Measurements from ENCODE around the gene GNAZ. TPM values are rescaled to one million over a fixed set of nuclear protein-coding genes. Genes with fewer than 3 reads are reported as not detected.

GNAZ gene
- total and polyA plus RNA-seq, 3 donors from 2014 or later = 13.7 to 20.2 (median 15.1) TPM

- H3K27me3 ChIP-seq = no peaks in the 10 kb centered on the region
- H3K36me3 ChIP-seq (ENCODE audit: low read depth, missing control alignments) = no peaks in the 10 kb centered on the region
- intact Hi-C loops (cut with DNase I; ENCODE audit: low total_unique reads) = no loop called here
- no peaks in the 10 kb centered on the region for H3K9me3 ChIP-seq
- H3K27ac ChIP-seq = no peak overlapping the region
- no peak for DNase-seq
- H3K4me3 ChIP-seq = no peak overlapping the region
- TF ChIP-seq, protein P1, sequence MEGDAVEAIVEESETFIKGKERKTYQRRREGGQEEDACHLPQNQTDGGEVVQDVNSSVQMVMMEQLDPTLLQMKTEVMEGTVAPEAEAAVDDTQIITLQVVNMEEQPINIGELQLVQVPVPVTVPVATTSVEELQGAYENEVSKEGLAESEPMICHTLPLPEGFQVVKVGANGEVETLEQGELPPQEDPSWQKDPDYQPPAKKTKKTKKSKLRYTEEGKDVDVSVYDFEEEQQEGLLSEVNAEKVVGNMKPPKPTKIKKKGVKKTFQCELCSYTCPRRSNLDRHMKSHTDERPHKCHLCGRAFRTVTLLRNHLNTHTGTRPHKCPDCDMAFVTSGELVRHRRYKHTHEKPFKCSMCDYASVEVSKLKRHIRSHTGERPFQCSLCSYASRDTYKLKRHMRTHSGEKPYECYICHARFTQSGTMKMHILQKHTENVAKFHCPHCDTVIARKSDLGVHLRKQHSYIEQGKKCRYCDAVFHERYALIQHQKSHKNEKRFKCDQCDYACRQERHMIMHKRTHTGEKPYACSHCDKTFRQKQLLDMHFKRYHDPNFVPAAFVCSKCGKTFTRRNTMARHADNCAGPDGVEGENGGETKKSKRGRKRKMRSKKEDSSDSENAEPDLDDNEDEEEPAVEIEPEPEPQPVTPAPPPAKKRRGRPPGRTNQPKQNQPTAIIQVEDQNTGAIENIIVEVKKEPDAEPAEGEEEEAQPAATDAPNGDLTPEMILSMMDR (IDR thresholded peaks at IDR 0.05) = no peak
- no peak for TF ChIP-seq POLR2A (IDR thresholded peaks at IDR 0.05)
- peaks cover 5% of the 10 kb centered on the region for H3K4me1 ChIP-seq
- WGBS, 2 donors = 92 to 93% methylated on average over 4 to 6 of the region's 6 CpGs
These were observed 80.4 kb downstream of the GNAZ start for GRCh38 chr22:23150762-23151161.

- intact Hi-C loops (cut with DNase I; ENCODE audit: low total_unique reads) = no loop called here
- no peak overlapping the region for H3K27ac ChIP-seq
- no peaks in the 10 kb centered on the region for H3K27me3 ChIP-seq
- WGBS, 2 donors = 88 to 92% methylated on average over 7 to 16 of the region's 16 CpGs
- no peaks in the 10 kb centered on the region for H3K4me1 ChIP-seq
- DNase-seq = no peak
- TF ChIP-seq POLR2A (IDR thresholded peaks at IDR 0.05) = no peak
- TF ChIP-seq, protein P1 (IDR thresholded peaks at IDR 0.05) = no peak
- H3K4me3 ChIP-seq = no peak overlapping the region
- no peaks in the 10 kb centered on the region for H3K36me3 ChIP-seq (ENCODE audit: low read depth, missing control alignments)
- H3K9me3 ChIP-seq = no peaks in the 10 kb centered on the region
These were observed 81.5 kb downstream of the GNAZ start for GRCh38 chr22:23151827-23152226.

DNA sequence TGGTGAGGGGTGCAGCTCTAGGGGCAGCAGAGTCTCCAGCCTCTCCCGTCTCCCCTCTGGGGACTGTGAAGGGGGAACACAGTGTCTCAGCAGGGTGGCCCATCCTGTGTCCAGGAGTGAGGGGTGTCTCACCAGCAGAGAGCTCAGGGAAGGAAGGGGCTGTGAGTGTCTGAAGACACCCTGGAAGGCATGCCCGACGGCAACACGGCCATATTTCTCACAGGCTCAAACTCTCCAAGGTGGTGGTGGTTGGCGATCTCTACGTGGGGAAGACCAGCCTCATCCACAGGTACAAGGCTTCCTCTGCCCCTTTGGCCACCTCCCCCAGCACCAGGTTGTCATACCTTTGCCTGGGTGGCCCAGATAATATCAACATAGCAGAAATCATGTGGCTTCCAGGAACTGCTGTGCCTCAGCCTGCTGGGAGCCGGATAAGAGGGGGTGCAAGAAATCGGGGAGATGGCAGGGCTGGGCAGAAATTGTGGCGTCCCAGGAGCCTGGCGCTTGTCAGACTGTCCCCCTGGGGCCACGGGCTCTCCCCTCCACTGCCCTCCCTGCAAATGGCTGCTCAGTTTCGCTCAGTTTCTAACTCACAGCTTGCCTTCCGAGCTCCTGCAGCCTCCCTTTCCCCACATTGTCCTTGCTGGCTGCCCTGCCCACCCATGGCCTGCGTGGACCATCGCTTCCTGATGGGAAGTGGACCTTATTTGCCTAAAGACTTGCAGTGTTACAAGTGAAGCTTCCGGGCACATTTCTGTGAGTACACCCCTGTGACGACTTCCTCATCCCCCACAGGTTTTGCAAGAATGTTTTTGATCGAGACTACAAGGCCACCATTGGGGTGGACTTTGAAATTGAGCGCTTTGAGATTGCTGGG is 82.2 kb downstream of the GNAZ start:
- intact Hi-C loops (cut with DNase I; ENCODE audit: low total_unique reads) = no loop called here
- WGBS, 2 donors = 80 to 86% methylated on average over 19 of the region's 19 CpGs
- no peak for TF ChIP-seq POLR2A (IDR thresholded peaks at IDR 0.05)
- TF ChIP-seq, protein P1 (IDR thresholded peaks at IDR 0.05) = no peak

DNA sequence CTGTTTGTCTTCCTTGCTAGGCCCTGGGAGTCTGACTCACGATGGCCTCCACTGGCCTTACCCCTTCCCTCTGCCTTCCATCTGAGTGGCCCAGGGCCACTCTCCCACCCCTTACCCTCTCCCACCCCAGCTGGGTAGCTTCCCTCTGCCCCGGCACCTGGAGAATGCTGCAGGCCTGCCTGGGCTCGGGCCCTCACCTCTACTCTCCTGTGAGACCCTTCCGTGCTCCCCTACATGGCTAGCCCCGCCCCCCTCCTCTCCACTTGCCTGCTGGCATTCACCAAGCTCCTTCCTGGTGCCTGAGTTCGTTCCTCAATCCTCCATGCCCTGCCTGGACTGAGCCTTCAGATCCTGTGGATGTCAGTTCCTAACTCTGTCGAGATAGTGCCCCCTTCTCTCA is 83.7 kb downstream of the GNAZ start:
- Histone ChIP-seq H3K4me3 (no peak overlapping the region), H3K9me3 (no peaks in the 10 kb centered on the region), H3K36me3 (ENCODE audit: low read depth, missing control alignments) (no peaks in the 10 kb centered on the region), H3K27ac (no peak overlapping the region), H3K27me3 (no peaks in the 10 kb centered on the region), H3K4me1 (no peaks in the 10 kb centered on the region)
- no peak for TF ChIP-seq POLR2A (IDR thresholded peaks at IDR 0.05)
- DNase-seq = no peak
- WGBS, 2 donors = 91 to 92% methylated on average over 7 of the region's 7 CpGs
- intact Hi-C loops (cut with DNase I; ENCODE audit: low total_unique reads) = no loop called here

More for the DNA sequence above, 82.2 kb downstream of the GNAZ start:
- Histone ChIP-seq H3K36me3 (ENCODE audit: low read depth, missing control alignments) (no peaks in the 10 kb centered on the region), H3K4me1 (no peaks in the 10 kb centered on the region), H3K27ac (no peak overlapping the region), H3K27me3 (no peaks in the 10 kb centered on the region), H3K4me3 (no peak overlapping the region), H3K9me3 (no peaks in the 10 kb centered on the region)
- no peak for DNase-seq

DNA sequence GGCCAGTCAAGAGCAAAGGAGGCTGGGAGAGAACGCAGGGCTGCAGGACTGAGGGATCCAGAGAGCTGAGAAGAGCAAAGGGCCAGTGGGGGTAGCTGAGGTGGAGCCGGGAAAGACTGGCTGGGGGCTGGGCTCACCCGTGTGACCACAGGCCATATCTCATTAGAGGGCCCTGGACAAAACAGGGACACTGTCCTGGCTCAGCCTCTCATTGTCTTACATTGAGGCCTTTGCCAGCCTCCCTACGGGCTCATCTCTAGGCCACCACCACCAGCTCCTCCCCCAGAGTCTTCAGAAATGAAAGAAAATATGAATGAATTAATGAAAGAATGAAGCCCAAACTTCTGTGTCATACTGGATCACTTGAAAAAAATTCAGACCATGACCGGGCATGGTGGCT is 84.1 kb downstream of the GNAZ start:
- 94 to 95% methylated on average over 5 of the region's 5 CpGs for WGBS, 2 donors
- Histone ChIP-seq H3K4me3 (no peak overlapping the region), H3K4me1 (no peaks in the 10 kb centered on the region), H3K9me3 (no peaks in the 10 kb centered on the region), H3K27ac (no peak overlapping the region), H3K36me3 (ENCODE audit: low read depth, missing control alignments) (no peaks in the 10 kb centered on the region), H3K27me3 (no peaks in the 10 kb centered on the region)
- TF ChIP-seq, protein P1 (IDR thresholded peaks at IDR 0.05) = no peak
- TF ChIP-seq POLR2A (IDR thresholded peaks at IDR 0.05) = no peak
- intact Hi-C loops (cut with DNase I; ENCODE audit: low total_unique reads) = no loop called here
- DNase-seq = no peak

All from testis (tissue), 3 donors.